NB4 (cell line): ENCODE results near the gene STIM2.

Experiments
- CTCF ChIP-seq: IDR thresholded peaks from one replicate; pipeline ENCODE4 v1.5.1; 2012; ENCODE audit warnings: low read depth, low read length
- MAX ChIP-seq: IDR thresholded peaks from 2 replicates; pipeline ENCODE4 v1.6.1; 2011; ENCODE audit warnings: low read depth, low read length
- POLR2A ChIP-seq: IDR thresholded peaks from 2 replicates; pipeline ENCODE4 v1.6.1; 2011; ENCODE audit warnings: mild to moderate bottlenecking; ENCODE audit not compliant: insufficient read length; ENCODE audit errors: extremely low read depth

GRCh38 chr4:26858947-26859401 lies 1.7 kb upstream of the STIM2 start:
- TF ChIP-seq CTCF, result no peak
- TF ChIP-seq POLR2A, result no peak
- no peak for TF ChIP-seq MAX
